OCI-LY1 (cell line): Measurements from ENCODE around the gene VDAC1.

Source experiments
- CTCF ChIP-seq: fragments of 200-600 bp; sonication (generic), shearing (Covaris generic); IDR thresholded peaks from 2 replicates; pipeline ENCODE4 v1.5.1; 2017; ENCODE audit warnings: mild to moderate bottlenecking, antibody characterized with exemption, low read length, moderate library complexity, mixed read lengths
- EZH2 ChIP-seq: fragments of 200-600 bp; sonication (generic), shearing (Covaris generic); IDR thresholded peaks from 2 replicates; pipeline ENCODE4 v1.8.0; 2017; ENCODE audit warnings: borderline replicate concordance, mixed run types, mild to moderate bottlenecking, antibody characterized with exemption, low read length, moderate library complexity, mixed read lengths

- TF ChIP-seq CTCF = no peak
- no peak for TF ChIP-seq EZH2
Observed at GRCh38 chr5:133927300-133928180, 77.2 kb downstream of the VDAC1 start.
